GM12875 (cell line): ENCODE results near the gene CAMKMT.

ENCODE experiments used
- H3K4me3 ChIP-seq: one replicate; pipeline ENCODE4 v1.5.1; 2011; ENCODE audit warnings: low read depth, low read length, control low read depth
- CTCF ChIP-seq: IDR thresholded peaks from 2 replicates; pipeline ENCODE4 v1.5.1; 2011; ENCODE audit warnings: low read depth, mild to moderate bottlenecking, control low read depth, inconsistent platforms, low read length, moderate library complexity, borderline replicate concordance; ENCODE audit not compliant: insufficient read depth

CAMKMT gene

GRCh38 chr2:44361330-44362206 lies at the start of gene CAMKMT, which contains the start of gene PREPL:
CAMKMT (plus strand) TSS chr2:44361947.
PREPL (minus strand) TSS chr2:44361494; CDS start chr2:44346342, 15,152 bp downstream.
- TF ChIP-seq CTCF: no peak
- H3K4me3 ChIP-seq: peak within 1 kb of the TSS; percentile 77

GRCh38 chr2:44314362-44314761 lies 47.4 kb upstream of the CAMKMT start:
- H3K4me3 ChIP-seq: no peak overlapping the region

GRCh38 chr2:44315945-44316344 lies 45.8 kb upstream of the CAMKMT start:
- no peak overlapping the region for H3K4me3 ChIP-seq
- no peak for TF ChIP-seq CTCF

More at GRCh38 chr2:44314362-44314761, 47.4 kb upstream of the CAMKMT start:
- no peak for TF ChIP-seq CTCF

GRCh38 chr2:44320832-44321231 lies 40.9 kb upstream of the CAMKMT start:
- no peak for TF ChIP-seq CTCF
- H3K4me3 ChIP-seq: no peak overlapping the region

- no peak for TF ChIP-seq CTCF
Measured at GRCh38 chr2:44321360-44321759, 40.4 kb upstream of the CAMKMT start.

GRCh38 chr2:44324971-44325426 lies 36.7 kb upstream of the CAMKMT start:
- no peak overlapping the region for H3K4me3 ChIP-seq
- no peak for TF ChIP-seq CTCF

More at GRCh38 chr2:44321360-44321759, 40.4 kb upstream of the CAMKMT start:
- H3K4me3 ChIP-seq: no peak overlapping the region

GRCh38 chr2:44325897-44326296 lies 35.9 kb upstream of the CAMKMT start:
- TF ChIP-seq CTCF: no peak
- H3K4me3 ChIP-seq: no peak overlapping the region
